Neural progenitor cell (in vitro differentiated cells): ENCODE data around the gene SLC1A1. TPM values are rescaled to one million over a fixed set of nuclear protein-coding genes. Genes with fewer than 3 reads are reported as not detected.

Experiments used
- DNase-seq: peaks from one replicate; pipeline ENCODE4 v3.0.0-alpha.2; 2016; ENCODE audit warnings: low spot score
- H2AFZ ChIP-seq: fragments of 200-600 bp; sonication (generic); replicated peaks from 2 replicates; pipeline ENCODE4 v1.6.1; 2016; ENCODE audit warnings: antibody characterized with exemption
- H3F3A ChIP-seq: fragments of 200-600 bp; sonication (generic); 2 replicates; pipeline ENCODE4 v1.6.1; 2016; ENCODE audit warnings: antibody characterized with exemption, low read depth
- H3K27ac ChIP-seq: fragments of 200-600 bp; sonication (generic); 2 replicates; pipeline ENCODE4 v1.5.1; 2016; ENCODE audit warnings: mild to moderate bottlenecking
- H3K27me3 ChIP-seq: fragments of 200-600 bp; sonication (generic); 2 replicates; pipeline ENCODE4 v1.6.1; 2016; ENCODE audit warnings: mild to moderate bottlenecking, moderate library complexity
- H3K36me3 ChIP-seq: fragments of 200-600 bp; sonication (generic); 2 replicates; pipeline ENCODE4 v1.5.1; 2016
- H3K4me1 ChIP-seq: fragments of 200-600 bp; sonication (generic); 2 replicates; pipeline ENCODE4 v1.6.1; 2016; ENCODE audit warnings: mixed run types
- H3K4me2 ChIP-seq: fragments of 200-600 bp; sonication (generic); 2 replicates; pipeline ENCODE4 v1.6.1; 2016
- H3K4me3 ChIP-seq: fragments of 200-600 bp; sonication (generic); 2 replicates; pipeline ENCODE4 v1.5.1; 2016
- H3K79me2 ChIP-seq: fragments of 200-600 bp; sonication (generic); 2 replicates; pipeline ENCODE4 v1.6.1; 2016; ENCODE audit warnings: low read depth
- H3K9ac ChIP-seq: fragments of 200-600 bp; sonication (generic); 2 replicates; pipeline ENCODE4 v1.6.1; 2016
- H3K9me3 ChIP-seq: fragments of 200-600 bp; sonication (generic); 2 replicates; pipeline ENCODE4 v1.5.1; 2016; ENCODE audit warnings: low read depth
- H4K20me1 ChIP-seq: fragments of 200-600 bp; sonication (generic); 2 replicates; pipeline ENCODE4 v1.6.1; 2016; ENCODE audit warnings: low read depth
- H3K27ac Mint-ChIP-seq: 3 replicates; pipeline ENCODE4 v1.8.0; 2021; ENCODE audit warnings: mixed read lengths
- H3K27me3 Mint-ChIP-seq: 2 replicates; pipeline ENCODE4 v1.8.0; 2022; ENCODE audit warnings: low read depth, mild to moderate bottlenecking, inconsistent platforms, moderate library complexity, mixed read lengths; ENCODE audit not compliant: insufficient read depth
- H3K36me3 Mint-ChIP-seq: 3 replicates; pipeline ENCODE4 v1.8.0; 2021; ENCODE audit warnings: mixed read lengths
- H3K4me1 Mint-ChIP-seq: 3 replicates; pipeline ENCODE4 v1.8.0; 2021; ENCODE audit warnings: mixed read lengths
- H3K4me3 Mint-ChIP-seq: 3 replicates; pipeline ENCODE4 v1.8.0; 2021; ENCODE audit warnings: mild to moderate bottlenecking, moderate library complexity, mixed read lengths
- H3K9me3 Mint-ChIP-seq: 3 replicates; pipeline ENCODE4 v1.8.0; 2020; ENCODE audit warnings: mixed read lengths
- CTCF ChIP-seq: fragments of 200-600 bp; sonication (generic); IDR thresholded peaks from 2 replicates; pipeline ENCODE4 v1.5.1; 2017; ENCODE audit warnings: antibody characterized with exemption, mild to moderate bottlenecking
- EZH2 ChIP-seq: fragments of 200-600 bp; sonication (generic); IDR thresholded peaks from 2 replicates; pipeline ENCODE4 v1.6.1; 2017; ENCODE audit warnings: antibody characterized with exemption, mild to moderate bottlenecking, moderate library complexity
- EZH2phosphoT487 ChIP-seq: fragments of 200-600 bp; sonication (generic); IDR thresholded peaks from 2 replicates; pipeline ENCODE4 v1.6.1; 2017; ENCODE audit warnings: antibody characterized with exemption
- total RNA-seq: library from RNA; depleted of rRNA; stranded (reverse); fragments of >200 nt; gene quantifications from 2 replicates; pipeline ENCODE4 v1.2.3, GENCODE V29; 2015; ENCODE audit warnings: low replicate concordance

Gene SLC1A1
- total RNA-seq, 1 donor from 2014 or later: 16.2 TPM

- no peak overlapping the region for H3K4me3 Mint-ChIP-seq
- Histone ChIP-seq H3K4me3 (no peak overlapping the region), H3K79me2 (no peaks in the 10 kb centered on the region), H3K27me3 (no peaks in the 10 kb centered on the region), H4K20me1 (no peaks in the 10 kb centered on the region), H2AFZ (no peak overlapping the region), H3K27ac (no peak overlapping the region), H3K4me2 (no peak overlapping the region), H3K4me1 (no peaks in the 10 kb centered on the region), H3K9me3 (no peaks in the 10 kb centered on the region), H3K9ac (no peak overlapping the region), H3F3A (no peaks in the 10 kb centered on the region), H3K36me3 (no peaks in the 10 kb centered on the region)
- peaks cover 2% of the 10 kb centered on the region for H3K9me3 Mint-ChIP-seq
- H3K27me3 Mint-ChIP-seq: no peaks in the 10 kb centered on the region
- DNase-seq: no peak
- H3K36me3 Mint-ChIP-seq: no peaks in the 10 kb centered on the region
- TF ChIP-seq EZH2phosphoT487 (no peak), CTCF (no peak), EZH2 (no peak)
- H3K27ac Mint-ChIP-seq: no peak overlapping the region
- H3K4me1 Mint-ChIP-seq: no peaks in the 10 kb centered on the region
Observed at GRCh38 chr9:4461437-4461836, 28.8 kb upstream of the SLC1A1 start.

- H3K9me3 Mint-ChIP-seq: peaks cover 5% of the 10 kb centered on the region
- Histone ChIP-seq H3F3A (no peaks in the 10 kb centered on the region), H3K4me3 (no peak overlapping the region), H3K27ac (no peak overlapping the region), H3K36me3 (no peaks in the 10 kb centered on the region), H3K4me1 (no peaks in the 10 kb centered on the region), H3K9ac (no peak overlapping the region), H3K27me3 (no peaks in the 10 kb centered on the region), H3K9me3 (no peaks in the 10 kb centered on the region), H2AFZ (no peak overlapping the region), H3K79me2 (no peaks in the 10 kb centered on the region), H4K20me1 (no peaks in the 10 kb centered on the region), H3K4me2 (no peak overlapping the region)
- no peaks in the 10 kb centered on the region for H3K36me3 Mint-ChIP-seq
- no peak for DNase-seq
- H3K4me1 Mint-ChIP-seq: no peaks in the 10 kb centered on the region
- H3K27ac Mint-ChIP-seq: no peak overlapping the region
- TF ChIP-seq EZH2phosphoT487 (no peak), CTCF (no peak), EZH2 (no peak)
- H3K4me3 Mint-ChIP-seq: no peak overlapping the region
- peaks cover 3% of the 10 kb centered on the region for H3K27me3 Mint-ChIP-seq
Observed at GRCh38 chr9:4463824-4464223, 26.4 kb upstream of the SLC1A1 start.

GRCh38 chr9:4464911-4465513, 25.3 kb upstream of the SLC1A1 start:
- Mint-ChIP-seq H3K36me3 (no peaks in the 10 kb centered on the region), H3K4me1 (no peaks in the 10 kb centered on the region), H3K27ac (no peak overlapping the region), H3K4me3 (no peak overlapping the region), H3K9me3 (peaks cover 5% of the 10 kb centered on the region), H3K27me3 (peaks cover 3% of the 10 kb centered on the region)
- no peaks in the 10 kb centered on the region for H3K4me1 ChIP-seq
- H4K20me1 ChIP-seq: no peaks in the 10 kb centered on the region
- no peaks in the 10 kb centered on the region for H3K36me3 ChIP-seq
- no peaks in the 10 kb centered on the region for H3K27me3 ChIP-seq
- no peak for DNase-seq
- TF ChIP-seq EZH2 (no peak), EZH2phosphoT487 (no peak), CTCF (no peak)
- no peaks in the 10 kb centered on the region for H3K9me3 ChIP-seq
- no peak overlapping the region for H2AFZ ChIP-seq
- H3K79me2 ChIP-seq: no peaks in the 10 kb centered on the region
- no peak overlapping the region for H3K27ac ChIP-seq
- no peak overlapping the region for H3K4me3 ChIP-seq
- H3K4me2 ChIP-seq: no peak overlapping the region
- no peaks in the 10 kb centered on the region for H3F3A ChIP-seq
- H3K9ac ChIP-seq: no peak overlapping the region
